Suprapubic skin (tissue), 4 donors: ENCODE data around the gene TNFRSF14. TPM values are rescaled to one million over a fixed set of nuclear protein-coding genes. Genes with fewer than 3 reads are reported as not detected.

Source experiments
- DNase-seq, 2 donors: peaks; one replicate each; pipeline ENCODE4 v3.0.0-alpha.2; 2019; ENCODE audit warnings: low spot score in 2 of 2
- H3K27ac ChIP-seq: fragments of 200-600 bp; sonication (generic); one replicate; pipeline ENCODE4 v1.5.1; 2019
- H3K27me3 ChIP-seq: fragments of 200-600 bp; sonication (generic); one replicate; pipeline ENCODE4 v1.5.1; 2019
- H3K36me3 ChIP-seq: fragments of 200-600 bp; sonication (generic); one replicate; pipeline ENCODE4 v1.5.1; 2019
- H3K4me1 ChIP-seq: fragments of 200-600 bp; sonication (generic); one replicate; pipeline ENCODE4 v1.5.1; 2019
- H3K4me3 ChIP-seq: fragments of 200-600 bp; sonication (generic); one replicate; pipeline ENCODE4 v1.5.1; 2019; ENCODE audit warnings: mild to moderate bottlenecking
- H3K9me3 ChIP-seq: fragments of 200-600 bp; sonication (generic); one replicate; pipeline ENCODE4 v1.5.1; 2019
- EP300 ChIP-seq: sonication (generic); formaldehyde crosslinking; IDR thresholded peaks from one replicate; pipeline ENCODE4 v1.6.1; 2017; ENCODE audit warnings: antibody characterized with exemption
- POLR2A ChIP-seq, 2 donors: fragments of 450-650 bp; IDR thresholded peaks; one replicate each; pipeline ENCODE4 v1.6.1; 2017; ENCODE audit warnings: antibody characterized with exemption in 2 of 2, mild to moderate bottlenecking in 2 of 2, moderate library complexity in 2 of 2
- POLR2AphosphoS5 ChIP-seq, 3 donors: sonication (generic); formaldehyde crosslinking; IDR thresholded peaks; one replicate each; pipeline ENCODE4 v1.6.1; 2017; ENCODE audit warnings: antibody characterized with exemption in 3 of 3
- WGBS: methylation state at CpG from one replicate; pipeline ENCODE4 v1.1.5; 2018; 5-methylcytosine and 5-hydroxymethylcytosine counted together
- total RNA-seq, 4 donors: library from RNA; depleted of rRNA; stranded (reverse); fragments of >200 nt; gene quantifications; one replicate each; pipeline ENCODE4 v1.1.0, GENCODE V29; 2016
- TF ChIP-seq, protein P1 (sequence below), 2 donors: fragments of 200-600 bp in 1 of 2; fragments of 450-650 bp in 1 of 2; sonication (generic) in 1 of 2; IDR thresholded peaks; one replicate each; pipeline ENCODE4 v1.5.1; 2016 to 2019; ENCODE audit warnings: antibody characterized with exemption in 2 of 2, mild to moderate bottlenecking in 1 of 2, moderate library complexity in 1 of 2

Gene TNFRSF14
- total RNA-seq, 4 donors from 2014 or later: 33.3 to 111 (median 60.9) TPM

DNA sequence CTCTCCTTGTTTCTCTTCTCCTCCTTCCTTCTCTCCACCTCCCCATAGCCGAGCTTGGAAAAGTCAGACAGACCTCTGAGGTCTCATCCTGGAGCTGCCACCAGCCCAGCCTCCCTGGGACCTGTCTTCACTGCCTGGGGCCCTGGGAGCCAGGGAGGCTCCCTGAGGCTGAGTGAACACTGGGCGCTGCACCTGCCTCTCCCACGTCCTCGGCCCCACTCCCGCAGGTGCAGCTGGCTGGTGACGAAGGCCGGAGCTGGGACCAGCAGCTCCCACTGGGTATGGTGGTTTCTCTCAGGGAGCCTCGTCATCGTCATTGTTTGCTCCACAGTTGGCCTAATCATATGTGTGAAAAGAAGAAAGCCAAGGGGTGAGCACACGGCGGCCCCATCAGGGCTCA is 5.3 kb downstream of the TNFRSF14 start:
- Histone ChIP-seq H3K9me3 (no peaks in the 10 kb centered on the region), H3K4me3 (no peak overlapping the region), H3K27ac (no peak overlapping the region), H3K36me3 (peaks cover 50% of the 10 kb centered on the region), H3K27me3 (no peaks in the 10 kb centered on the region), H3K4me1 (peaks cover 23% of the 10 kb centered on the region)
- 80% methylated on average over 11 of the region's 11 CpGs for WGBS
- TF ChIP-seq EP300 (no peak), POLR2AphosphoS5 (IDR thresholded peaks at IDR 0.05) (no peak), POLR2A (IDR thresholded peaks at IDR 0.05) (no peak)
- no peak for DNase-seq

DNA sequence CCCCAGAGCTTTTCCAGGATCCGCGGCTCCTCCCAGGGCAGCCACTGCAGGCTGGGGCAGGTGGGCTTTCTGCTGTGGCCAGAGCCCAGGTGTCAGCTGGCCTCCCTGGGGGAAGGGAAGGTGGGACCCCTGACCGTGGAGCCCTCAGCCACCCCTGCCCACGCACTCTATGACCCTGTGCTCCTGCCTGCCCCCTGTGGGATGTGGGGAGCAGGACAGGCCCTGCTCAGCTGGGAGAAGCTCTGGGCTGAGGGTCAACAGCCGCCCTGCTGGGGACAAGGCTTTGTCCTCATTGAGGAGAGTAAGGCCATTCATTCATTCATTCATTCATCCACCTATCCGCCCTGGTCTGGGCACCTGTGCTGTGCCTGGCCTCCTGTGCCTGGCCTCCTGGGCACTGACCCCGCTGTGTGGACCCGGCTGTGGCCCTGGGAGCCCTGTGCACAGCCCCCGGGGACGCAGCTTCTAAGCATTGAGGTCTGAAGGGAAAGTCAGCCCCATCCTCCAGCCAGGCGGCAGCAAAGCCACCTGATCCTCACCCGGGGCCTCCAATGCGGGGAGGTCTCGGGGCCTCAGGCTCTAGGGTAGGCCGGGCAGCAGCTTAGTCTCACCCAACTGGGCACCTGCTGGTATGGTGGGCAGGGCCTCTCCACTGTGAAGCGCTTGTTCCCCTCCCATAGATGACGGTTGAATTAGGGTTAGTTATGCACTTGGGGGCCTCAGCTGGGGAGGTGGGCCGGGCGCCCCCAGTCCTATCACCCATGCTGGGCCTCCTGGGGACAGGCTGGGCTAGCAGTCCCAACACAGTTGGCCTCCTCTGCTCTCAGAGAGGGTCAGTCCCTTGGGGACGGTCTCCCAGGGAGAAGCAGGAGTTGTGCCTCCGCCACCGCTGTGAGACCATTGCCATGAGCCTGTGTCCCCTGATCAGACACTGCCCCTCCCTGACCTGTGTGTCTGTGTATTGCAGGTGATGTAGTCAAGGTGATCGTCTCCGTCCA is 6.0 kb downstream of the TNFRSF14 start:
- H3K27ac ChIP-seq: no peak overlapping the region
- 88% methylated on average over 11 of the region's 24 CpGs for WGBS
- H3K27me3 ChIP-seq: peaks cover 3% of the 10 kb centered on the region
- H3K4me3 ChIP-seq: no peak overlapping the region
- peaks cover 17% of the 10 kb centered on the region for H3K4me1 ChIP-seq
- H3K36me3 ChIP-seq: peaks cover 50% of the 10 kb centered on the region
- TF ChIP-seq, protein P1, sequence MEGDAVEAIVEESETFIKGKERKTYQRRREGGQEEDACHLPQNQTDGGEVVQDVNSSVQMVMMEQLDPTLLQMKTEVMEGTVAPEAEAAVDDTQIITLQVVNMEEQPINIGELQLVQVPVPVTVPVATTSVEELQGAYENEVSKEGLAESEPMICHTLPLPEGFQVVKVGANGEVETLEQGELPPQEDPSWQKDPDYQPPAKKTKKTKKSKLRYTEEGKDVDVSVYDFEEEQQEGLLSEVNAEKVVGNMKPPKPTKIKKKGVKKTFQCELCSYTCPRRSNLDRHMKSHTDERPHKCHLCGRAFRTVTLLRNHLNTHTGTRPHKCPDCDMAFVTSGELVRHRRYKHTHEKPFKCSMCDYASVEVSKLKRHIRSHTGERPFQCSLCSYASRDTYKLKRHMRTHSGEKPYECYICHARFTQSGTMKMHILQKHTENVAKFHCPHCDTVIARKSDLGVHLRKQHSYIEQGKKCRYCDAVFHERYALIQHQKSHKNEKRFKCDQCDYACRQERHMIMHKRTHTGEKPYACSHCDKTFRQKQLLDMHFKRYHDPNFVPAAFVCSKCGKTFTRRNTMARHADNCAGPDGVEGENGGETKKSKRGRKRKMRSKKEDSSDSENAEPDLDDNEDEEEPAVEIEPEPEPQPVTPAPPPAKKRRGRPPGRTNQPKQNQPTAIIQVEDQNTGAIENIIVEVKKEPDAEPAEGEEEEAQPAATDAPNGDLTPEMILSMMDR (IDR thresholded peaks at IDR 0.05): peak in 1 of 2 donors; percentile 35
- TF ChIP-seq POLR2A (IDR thresholded peaks at IDR 0.05): no peak
- TF ChIP-seq POLR2AphosphoS5 (IDR thresholded peaks at IDR 0.05): no peak
- TF ChIP-seq EP300: no peak
- H3K9me3 ChIP-seq: no peaks in the 10 kb centered on the region
- no peak for DNase-seq

DNA sequence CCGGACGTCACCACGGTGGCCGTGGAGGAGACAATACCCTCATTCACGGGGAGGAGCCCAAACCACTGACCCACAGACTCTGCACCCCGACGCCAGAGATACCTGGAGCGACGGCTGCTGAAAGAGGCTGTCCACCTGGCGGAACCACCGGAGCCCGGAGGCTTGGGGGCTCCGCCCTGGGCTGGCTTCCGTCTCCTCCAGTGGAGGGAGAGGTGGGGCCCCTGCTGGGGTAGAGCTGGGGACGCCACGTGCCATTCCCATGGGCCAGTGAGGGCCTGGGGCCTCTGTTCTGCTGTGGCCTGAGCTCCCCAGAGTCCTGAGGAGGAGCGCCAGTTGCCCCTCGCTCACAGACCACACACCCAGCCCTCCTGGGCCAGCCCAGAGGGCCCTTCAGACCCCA is 7.0 kb downstream of the TNFRSF14 start:
- H3K36me3 ChIP-seq: peaks cover 50% of the 10 kb centered on the region
- no peak overlapping the region for H3K27ac ChIP-seq
- H3K4me1 ChIP-seq: peaks cover 7% of the 10 kb centered on the region
- peaks cover 5% of the 10 kb centered on the region for H3K27me3 ChIP-seq
- no peak overlapping the region for H3K4me3 ChIP-seq
- WGBS: 100% methylated on average over 1 of the region's 18 CpGs
- TF ChIP-seq, protein P1 (IDR thresholded peaks at IDR 0.05): no peak
- no peak for TF ChIP-seq POLR2AphosphoS5 (IDR thresholded peaks at IDR 0.05)
- no peak for TF ChIP-seq EP300
- TF ChIP-seq POLR2A (IDR thresholded peaks at IDR 0.05): no peak
- no peak for DNase-seq
- H3K9me3 ChIP-seq: no peaks in the 10 kb centered on the region

DNA sequence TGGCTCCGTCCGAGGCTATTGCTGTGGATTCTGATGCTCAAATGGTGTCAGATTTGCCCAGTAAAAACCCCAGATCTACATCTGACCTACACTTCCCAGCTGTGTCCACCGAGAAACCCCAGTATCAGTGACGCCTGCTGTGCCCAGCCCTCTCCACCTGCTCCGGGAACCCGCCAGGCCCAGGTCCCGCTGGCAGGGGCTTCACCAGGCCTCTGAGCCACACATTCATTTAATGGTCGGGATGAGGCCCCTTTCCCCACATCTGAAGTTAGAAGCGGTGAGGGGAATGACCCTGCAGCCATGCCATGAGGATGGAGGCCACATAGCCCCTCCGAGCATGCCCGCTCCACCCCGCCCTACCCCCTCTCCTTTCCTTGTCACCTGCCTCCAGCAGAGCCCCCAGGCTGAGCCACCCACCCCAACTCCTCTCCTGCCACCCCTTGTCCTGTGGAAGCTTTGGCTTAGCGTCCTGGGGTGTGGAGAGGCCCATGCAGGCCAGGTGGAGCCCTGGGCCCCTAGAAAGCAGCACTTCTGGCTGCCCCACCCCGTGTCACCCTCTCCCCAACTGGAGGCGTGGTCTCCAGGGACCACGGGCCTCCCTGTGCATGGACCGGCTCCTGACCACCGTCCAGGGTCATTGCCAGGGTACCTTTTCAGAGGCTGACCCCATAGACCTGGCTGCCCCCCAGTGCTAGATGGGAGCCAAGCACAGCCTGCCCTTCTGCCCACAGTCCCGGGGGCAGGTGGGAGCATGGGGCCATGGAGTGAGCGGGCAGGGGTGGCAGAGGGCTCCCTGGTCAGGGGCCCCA is 8.0 kb downstream of the TNFRSF14 start:
- H3K4me3 ChIP-seq: no peak overlapping the region
- H3K9me3 ChIP-seq: no peaks in the 10 kb centered on the region
- DNase-seq: no peak
- H3K27me3 ChIP-seq: peaks cover 5% of the 10 kb centered on the region
- TF ChIP-seq POLR2A (IDR thresholded peaks at IDR 0.05) (no peak), EP300 (no peak), POLR2AphosphoS5 (IDR thresholded peaks at IDR 0.05) (no peak)
- TF ChIP-seq, protein P1 (IDR thresholded peaks at IDR 0.05): no peak
- WGBS: 87% methylated on average over 9 of the region's 20 CpGs
- no peak overlapping the region for H3K27ac ChIP-seq
- H3K4me1 ChIP-seq: no peaks in the 10 kb centered on the region
- peaks cover 40% of the 10 kb centered on the region for H3K36me3 ChIP-seq

DNA sequence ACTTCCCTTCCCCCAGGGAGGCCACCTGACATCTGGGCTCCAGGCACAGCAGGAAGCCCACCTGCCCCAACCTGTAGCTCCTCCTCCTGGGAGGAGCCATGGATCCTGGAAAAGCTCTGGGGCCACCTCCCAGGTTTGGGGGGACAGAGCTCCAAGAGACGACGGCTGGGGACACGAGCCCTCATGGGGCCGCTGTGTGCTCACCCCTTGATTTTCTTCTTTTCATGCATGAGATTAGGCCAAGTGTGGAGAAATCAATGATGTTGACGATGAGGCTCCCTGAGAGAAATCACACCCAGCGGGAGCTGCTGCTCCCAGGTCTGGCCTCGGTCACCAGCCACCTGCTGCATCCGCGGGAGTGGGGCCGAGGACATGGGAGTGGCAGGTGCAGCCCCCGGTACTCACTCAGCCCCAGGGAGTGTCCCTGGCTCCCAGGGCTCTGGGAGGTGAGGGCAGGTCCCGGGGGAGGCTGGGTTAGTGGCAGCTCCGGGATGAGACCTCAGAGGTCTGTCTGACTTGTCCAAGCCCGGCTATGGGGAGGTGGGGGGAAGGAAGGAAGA is 8.7 kb downstream of the TNFRSF14 start:
- Histone ChIP-seq H3K9me3 (no peaks in the 10 kb centered on the region), H3K4me1 (no peaks in the 10 kb centered on the region), H3K36me3 (peaks cover 35% of the 10 kb centered on the region), H3K4me3 (no peak overlapping the region), H3K27ac (no peak overlapping the region), H3K27me3 (peaks cover 5% of the 10 kb centered on the region)
- no peak for DNase-seq
- WGBS: 38% methylated on average over 12 of the region's 14 CpGs
- TF ChIP-seq POLR2A (IDR thresholded peaks at IDR 0.05): no peak
- TF ChIP-seq EP300: no peak
- TF ChIP-seq POLR2AphosphoS5 (IDR thresholded peaks at IDR 0.05): no peak
- TF ChIP-seq, protein P1 (IDR thresholded peaks at IDR 0.05): no peak
